Measurements from ENCODE around the gene CDK3.

The CDK3 gene

GRCh38 chr17:76005263-76006149 is 4.9 kb downstream of the CDK3 start:
- peak; percentile 77 for DNase-seq (ENCODE audit: low read depth)
- TF ChIP-seq POLR2A (IDR thresholded peaks at IDR 0.05; ENCODE audit: extremely low read depth, insufficient read length) = no peak
- TF ChIP-seq, protein P1, sequence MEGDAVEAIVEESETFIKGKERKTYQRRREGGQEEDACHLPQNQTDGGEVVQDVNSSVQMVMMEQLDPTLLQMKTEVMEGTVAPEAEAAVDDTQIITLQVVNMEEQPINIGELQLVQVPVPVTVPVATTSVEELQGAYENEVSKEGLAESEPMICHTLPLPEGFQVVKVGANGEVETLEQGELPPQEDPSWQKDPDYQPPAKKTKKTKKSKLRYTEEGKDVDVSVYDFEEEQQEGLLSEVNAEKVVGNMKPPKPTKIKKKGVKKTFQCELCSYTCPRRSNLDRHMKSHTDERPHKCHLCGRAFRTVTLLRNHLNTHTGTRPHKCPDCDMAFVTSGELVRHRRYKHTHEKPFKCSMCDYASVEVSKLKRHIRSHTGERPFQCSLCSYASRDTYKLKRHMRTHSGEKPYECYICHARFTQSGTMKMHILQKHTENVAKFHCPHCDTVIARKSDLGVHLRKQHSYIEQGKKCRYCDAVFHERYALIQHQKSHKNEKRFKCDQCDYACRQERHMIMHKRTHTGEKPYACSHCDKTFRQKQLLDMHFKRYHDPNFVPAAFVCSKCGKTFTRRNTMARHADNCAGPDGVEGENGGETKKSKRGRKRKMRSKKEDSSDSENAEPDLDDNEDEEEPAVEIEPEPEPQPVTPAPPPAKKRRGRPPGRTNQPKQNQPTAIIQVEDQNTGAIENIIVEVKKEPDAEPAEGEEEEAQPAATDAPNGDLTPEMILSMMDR (IDR thresholded peaks at IDR 0.05; ENCODE audit: low read depth, low read length) = peak; percentile 35
- TF ChIP-seq, protein P2, sequence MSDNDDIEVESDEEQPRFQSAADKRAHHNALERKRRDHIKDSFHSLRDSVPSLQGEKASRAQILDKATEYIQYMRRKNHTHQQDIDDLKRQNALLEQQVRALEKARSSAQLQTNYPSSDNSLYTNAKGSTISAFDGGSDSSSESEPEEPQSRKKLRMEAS (IDR thresholded peaks at IDR 0.05; ENCODE audit: low read depth, low read length) = no peak
- 0 out of 2 replicates have a peak, but pooled peaks have one; percentile 15 for TF ChIP-seq MYC (IDR thresholded peaks at IDR 0.05; ENCODE audit: low read depth, low read length)
- no peak overlapping the region for H3K4me3 ChIP-seq (ENCODE audit: low read depth, low read length)

- H3K4me3 ChIP-seq (ENCODE audit: low read depth, low read length) = no peak overlapping the region
- no peak for DNase-seq (ENCODE audit: low read depth)
- no peak for TF ChIP-seq MYC (IDR thresholded peaks at IDR 0.05; ENCODE audit: low read depth, low read length)
- no peak for TF ChIP-seq POLR2A (IDR thresholded peaks at IDR 0.05; ENCODE audit: extremely low read depth, insufficient read length)
- TF ChIP-seq, protein P1 (IDR thresholded peaks at IDR 0.05; ENCODE audit: low read depth, low read length) = no peak
- TF ChIP-seq, protein P2 (IDR thresholded peaks at IDR 0.05; ENCODE audit: low read depth, low read length) = no peak
These were observed 6.6 kb downstream of the CDK3 start for GRCh38 chr17:76007131-76007849.

DNA sequence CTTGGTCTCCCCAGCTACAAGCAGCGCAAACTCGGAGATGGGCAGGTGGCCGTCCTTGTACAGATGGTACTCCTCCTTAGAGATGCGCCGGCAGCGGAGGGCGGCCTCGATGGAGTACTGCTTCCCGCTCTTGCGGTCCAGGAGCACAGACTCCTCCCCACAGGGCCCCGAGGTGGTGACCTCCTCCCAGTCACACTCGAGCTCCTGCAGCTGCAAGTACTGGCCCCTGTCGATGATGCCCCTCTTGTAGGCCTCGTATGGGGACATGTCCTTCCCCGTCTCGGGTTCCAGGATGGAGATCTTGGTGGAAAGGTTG is 7.2 kb downstream of the CDK3 start:
- no peak for DNase-seq (ENCODE audit: low read depth)
- no peak overlapping the region for H3K4me3 ChIP-seq (ENCODE audit: low read depth, low read length)
- TF ChIP-seq, protein P1 (IDR thresholded peaks at IDR 0.05; ENCODE audit: low read depth, low read length) = no peak
- TF ChIP-seq MYC (IDR thresholded peaks at IDR 0.05; ENCODE audit: low read depth, low read length) (no peak), POLR2A (IDR thresholded peaks at IDR 0.05; ENCODE audit: extremely low read depth, insufficient read length) (no peak)
- TF ChIP-seq, protein P2 (IDR thresholded peaks at IDR 0.05; ENCODE audit: low read depth, low read length) = no peak

DNA sequence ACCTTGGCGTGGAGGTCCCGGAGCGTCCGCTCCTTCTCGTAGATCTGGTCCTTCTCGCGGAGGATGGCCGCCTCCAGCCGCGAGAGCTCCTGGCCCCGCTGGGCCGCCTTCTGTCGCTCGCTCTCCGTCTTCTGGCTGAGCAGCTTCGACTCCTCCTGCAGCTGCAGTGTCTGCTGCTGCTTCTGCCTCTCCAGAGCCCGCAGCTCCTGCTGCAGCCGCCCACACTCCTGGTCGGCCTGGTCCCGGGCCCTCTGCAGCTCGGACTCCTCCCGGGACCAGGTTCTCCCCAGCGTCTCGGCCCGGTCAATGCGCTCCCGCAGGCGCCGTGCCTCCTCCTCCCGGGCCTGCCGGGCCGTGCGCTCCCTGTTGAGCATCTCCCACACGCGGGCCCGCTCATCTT is 7.6 kb downstream of the CDK3 start:
- TF ChIP-seq, protein P1 (IDR thresholded peaks at IDR 0.05; ENCODE audit: low read depth, low read length) = no peak
- no peak for TF ChIP-seq MYC (IDR thresholded peaks at IDR 0.05; ENCODE audit: low read depth, low read length)
- TF ChIP-seq, protein P2 (IDR thresholded peaks at IDR 0.05; ENCODE audit: low read depth, low read length) = no peak
- TF ChIP-seq POLR2A (IDR thresholded peaks at IDR 0.05; ENCODE audit: extremely low read depth, insufficient read length) = no peak
- no peak overlapping the region for H3K4me3 ChIP-seq (ENCODE audit: low read depth, low read length)
- no peak for DNase-seq (ENCODE audit: low read depth)

- DNase-seq (ENCODE audit: low read depth) = no peak
- H3K4me3 ChIP-seq (ENCODE audit: low read depth, low read length) = no peak overlapping the region
- TF ChIP-seq, protein P2 (IDR thresholded peaks at IDR 0.05; ENCODE audit: low read depth, low read length) = no peak
- no peak for TF ChIP-seq MYC (IDR thresholded peaks at IDR 0.05; ENCODE audit: low read depth, low read length)
- TF ChIP-seq, protein P1 (IDR thresholded peaks at IDR 0.05; ENCODE audit: low read depth, low read length) = no peak
- TF ChIP-seq POLR2A (IDR thresholded peaks at IDR 0.05; ENCODE audit: extremely low read depth, insufficient read length) = no peak
These were observed 8.2 kb downstream of the CDK3 start for GRCh38 chr17:76008630-76009425.

All from NB4 (cell line).